ENCODE results near the gene KLHL7.
"Not testable (repeated sequence)": the region's sequence is repeated elsewhere in the genome, so short reads cannot be mapped to it uniquely, and the experiment has no call there.

KLHL7 gene

GRCh38 chr7:23183279-23184012, 77.9 kb downstream of the KLHL7 start:
- DNase-seq, result no peak

GRCh38 chr7:23184291-23184690, 78.7 kb downstream of the KLHL7 start:
- DNase-seq, result no peak

GRCh38 chr7:23184709-23185359, 79.2 kb downstream of the KLHL7 start:
- no peak for DNase-seq

- no peak for DNase-seq
Observed at GRCh38 chr7:23185980-23186379, 80.4 kb downstream of the KLHL7 start.

GRCh38 chr7:23191022-23191421, 85.4 kb downstream of the KLHL7 start:
- no peak for DNase-seq

GRCh38 chr7:23193650-23194227, 88.2 kb downstream of the KLHL7 start:
- DNase-seq, result not testable (repeated sequence)

- DNase-seq, result no peak
Observed at GRCh38 chr7:23196306-23196705, 90.7 kb downstream of the KLHL7 start.

- DNase-seq, result not testable (repeated sequence)
Observed at GRCh38 chr7:23197745-23198144, 92.2 kb downstream of the KLHL7 start.

- DNase-seq, result no peak
Observed at GRCh38 chr7:23200331-23200730, 94.7 kb downstream of the KLHL7 start.

GRCh38 chr7:23204241-23204640, 98.7 kb downstream of the KLHL7 start:
- no peak for DNase-seq

GRCh38 chr7:23205577-23205908, 100.0 kb downstream of the KLHL7 start:
- no peak for DNase-seq

GRCh38 chr7:23205909-23206767, 100.6 kb downstream of the KLHL7 start:
- DNase-seq, result no peak

GRCh38 chr7:23207021-23207420, 101.4 kb downstream of the KLHL7 start:
- no peak for DNase-seq

- no peak for DNase-seq
Observed at GRCh38 chr7:23207884-23208283, 102.3 kb downstream of the KLHL7 start.

- DNase-seq, result no peak
Observed at GRCh38 chr7:23208316-23208715, 102.7 kb downstream of the KLHL7 start.

- DNase-seq, result no peak
Observed at GRCh38 chr7:23210506-23210905, 104.9 kb downstream of the KLHL7 start.

- DNase-seq, result no peak
Observed at GRCh38 chr7:23211589-23211988, 106.0 kb downstream of the KLHL7 start.

GRCh38 chr7:23212395-23212794, 106.8 kb downstream of the KLHL7 start:
- no peak for DNase-seq

- no peak for DNase-seq
Observed at GRCh38 chr7:23212841-23213240, 107.3 kb downstream of the KLHL7 start.

GRCh38 chr7:23213755-23214154, 108.2 kb downstream of the KLHL7 start:
- no peak for DNase-seq

GRCh38 chr7:23214423-23214822, 108.8 kb downstream of the KLHL7 start:
- DNase-seq, result no peak

GRCh38 chr7:23214938-23215337, 109.4 kb downstream of the KLHL7 start:
- no peak for DNase-seq

GRCh38 chr7:23216021-23216420, 110.4 kb downstream of the KLHL7 start:
- no peak for DNase-seq

Data from CD4-positive, alpha-beta T cell treated with Interleukin-21 for 1 hour (primary cell).